NCI-H2196 treated with DMSO at 0.1 percent for 48 hours (cell line): ENCODE measurements around the gene CLN3.
A peak's percentile ranks its signal among the peaks of the same experiment; 100 is the strongest.
"Not testable (repeated sequence)": the region's sequence is repeated elsewhere in the genome, so short reads cannot be mapped to it uniquely, and the experiment has no call there.

Experiments
- DNase-seq: peaks from one replicate; lab custom pipeline; 2025; ENCODE audit not compliant: unreplicated experiment; lab: John Stamatoyannopoulos, UW

The CLN3 gene

DNA sequence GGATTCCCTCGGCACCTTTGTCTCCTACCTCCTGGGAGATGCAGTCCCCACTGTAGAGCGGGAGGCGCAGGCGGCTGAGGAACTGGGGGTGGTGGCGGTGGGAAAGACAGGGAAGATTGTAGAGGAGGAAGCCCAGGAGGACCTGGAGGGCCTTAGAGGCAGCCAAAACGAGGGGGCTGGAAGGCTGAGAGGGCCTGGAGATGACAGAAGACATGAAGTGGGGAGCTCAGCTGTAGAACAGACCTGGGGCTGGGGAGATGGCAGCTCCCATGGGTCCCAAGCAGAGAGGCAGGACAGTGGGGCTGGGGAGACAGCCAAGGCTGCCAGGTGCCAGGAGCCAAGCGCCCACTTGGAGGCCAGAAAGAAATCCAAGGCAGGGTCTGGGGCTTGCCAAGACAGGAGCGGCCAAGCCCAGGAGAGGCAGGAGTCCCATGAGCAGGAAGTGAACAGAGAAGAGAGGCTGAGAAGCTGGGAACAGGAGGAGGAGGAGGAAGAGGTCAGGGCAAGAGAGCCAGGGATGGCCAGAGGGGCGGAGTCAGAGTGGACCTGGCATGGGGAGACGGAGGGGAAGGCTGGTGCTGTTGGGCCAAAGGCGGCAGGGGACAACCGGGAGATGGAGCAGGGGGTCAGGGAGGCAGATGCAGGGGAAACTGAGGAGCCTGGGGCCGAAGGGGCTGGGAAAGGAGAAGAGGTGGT is 3.4 kb upstream of the CLN3 start:
- no peak for DNase-seq

DNA sequence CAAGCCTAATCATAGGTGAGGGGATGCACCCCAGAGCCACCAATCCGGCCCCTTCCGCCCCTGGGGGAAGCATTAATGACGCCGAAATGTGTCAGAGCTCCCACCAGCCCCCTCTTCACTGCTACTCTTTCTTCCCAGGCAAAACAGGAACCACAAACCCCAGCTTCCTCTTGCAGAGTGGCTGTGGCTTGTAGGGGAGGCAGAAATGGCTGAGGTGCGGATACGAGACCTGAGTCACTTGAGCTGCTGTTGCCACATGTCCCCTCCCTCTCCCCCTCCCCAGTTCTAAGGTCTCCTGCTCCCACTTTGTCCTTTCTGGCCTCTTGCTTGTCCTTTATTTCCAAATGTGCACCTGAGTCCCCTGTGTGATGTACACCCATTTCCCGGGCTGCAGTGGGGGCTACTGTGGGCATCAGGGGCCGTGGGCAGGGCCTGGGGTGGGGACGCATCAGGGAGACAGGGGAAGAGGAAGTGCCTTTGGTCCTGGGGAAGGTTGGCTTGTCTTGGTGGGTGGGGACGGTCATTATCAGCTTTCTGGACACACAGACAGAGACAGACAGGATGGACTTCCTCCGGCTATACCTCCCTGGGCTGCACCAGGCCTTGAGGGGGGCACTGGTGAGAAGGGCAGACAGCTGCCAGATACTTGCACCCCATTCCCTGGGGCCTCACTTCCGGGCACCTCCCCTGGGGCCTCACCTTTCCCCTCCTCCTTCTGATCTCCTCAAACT is 2.4 kb upstream of the CLN3 start, which contains the start of gene APOBR:
APOBR (plus strand) TSS at position 523 of the 731 bp plus-strand sequence; CDS start at position 562, 39 bp downstream.
- DNase-seq, result no peak

DNA sequence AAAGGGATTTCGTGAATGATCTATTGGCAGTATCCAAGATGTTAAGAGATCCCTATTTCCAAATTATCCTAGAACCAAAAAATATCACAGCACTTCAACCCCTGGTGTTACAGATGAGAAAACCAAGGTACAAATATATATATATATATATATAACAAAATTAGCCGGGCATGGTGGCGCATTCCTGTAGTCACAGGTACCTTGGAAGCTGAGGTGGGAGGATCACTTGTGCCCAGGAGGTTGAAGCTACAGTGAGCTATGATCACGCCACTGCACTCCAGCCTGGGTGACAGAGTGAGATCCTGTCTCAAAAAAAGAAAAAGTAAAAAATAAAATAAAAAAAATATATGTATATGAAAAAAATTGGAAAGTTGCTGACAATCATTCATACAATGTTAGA is 637 bp upstream of the CLN3 start:
- DNase-seq, result no peak

DNA sequence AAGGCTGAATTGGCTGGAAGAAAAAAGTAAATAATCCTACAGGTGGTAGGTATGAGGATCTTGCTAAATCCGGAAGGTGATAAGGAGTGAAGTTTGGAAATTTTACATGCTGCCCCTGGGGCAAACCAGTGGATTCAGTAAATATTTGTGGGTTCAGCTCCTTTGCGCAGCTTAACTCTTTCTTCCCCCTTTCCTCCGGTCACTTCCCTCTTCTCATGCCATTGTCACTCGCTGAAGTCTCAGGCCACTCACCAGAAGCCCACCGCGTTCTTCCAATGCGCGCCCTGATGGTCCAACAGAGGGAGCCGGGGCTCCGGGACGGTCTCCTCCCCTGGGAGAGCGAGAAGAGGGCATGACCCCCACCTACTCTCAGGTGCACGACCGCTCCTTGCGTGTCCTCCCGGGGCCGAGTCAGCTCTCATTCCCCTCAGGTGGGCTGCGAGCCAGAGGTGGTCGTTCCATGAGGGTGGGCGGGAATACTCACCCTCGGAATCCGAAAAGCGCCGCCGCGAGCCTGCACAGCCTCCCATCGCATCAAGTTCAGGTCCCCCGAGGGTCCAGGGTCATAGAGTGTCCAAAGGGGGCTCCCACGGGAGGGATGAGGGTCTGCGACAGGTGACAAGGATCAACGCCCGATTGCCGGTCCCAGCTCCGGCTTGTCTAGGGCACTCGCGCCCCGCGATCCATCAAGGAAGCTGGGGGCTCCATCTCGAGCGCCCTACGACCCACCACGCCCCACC is 474 bp downstream of the CLN3 start:
- DNase-seq, result peak; percentile 8

GRCh38 chr16:28486266-28486665 is 5.6 kb downstream of the CLN3 start:
- DNase-seq, result no peak

GRCh38 chr16:28483361-28483760 is 8.5 kb downstream of the CLN3 start:
- DNase-seq, result not testable (repeated sequence)

DNA sequence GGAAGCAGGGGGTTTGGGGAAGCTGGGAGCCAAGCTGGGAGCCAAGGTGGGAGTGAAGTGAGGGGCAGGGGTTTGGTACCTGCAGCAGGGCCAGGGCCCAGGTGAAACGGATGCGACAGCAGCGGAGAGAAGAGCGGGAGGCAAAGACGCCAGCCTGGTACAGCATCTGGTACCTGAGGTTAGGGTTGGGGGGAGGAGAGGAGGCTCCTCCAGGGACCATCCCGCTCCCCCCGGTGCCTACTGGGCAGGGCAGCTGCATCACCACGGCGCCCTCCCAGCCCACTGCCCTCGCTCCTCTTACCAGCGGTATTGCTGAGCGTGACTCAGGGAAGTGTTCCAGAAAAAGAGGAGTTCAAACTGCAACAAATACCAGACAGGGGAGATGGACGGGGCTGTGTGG is 9.8 kb downstream of the CLN3 start:
- no peak for DNase-seq

GRCh38 chr16:28478506-28479180 is 13.2 kb downstream of the CLN3 start:
- no peak for DNase-seq

DNA sequence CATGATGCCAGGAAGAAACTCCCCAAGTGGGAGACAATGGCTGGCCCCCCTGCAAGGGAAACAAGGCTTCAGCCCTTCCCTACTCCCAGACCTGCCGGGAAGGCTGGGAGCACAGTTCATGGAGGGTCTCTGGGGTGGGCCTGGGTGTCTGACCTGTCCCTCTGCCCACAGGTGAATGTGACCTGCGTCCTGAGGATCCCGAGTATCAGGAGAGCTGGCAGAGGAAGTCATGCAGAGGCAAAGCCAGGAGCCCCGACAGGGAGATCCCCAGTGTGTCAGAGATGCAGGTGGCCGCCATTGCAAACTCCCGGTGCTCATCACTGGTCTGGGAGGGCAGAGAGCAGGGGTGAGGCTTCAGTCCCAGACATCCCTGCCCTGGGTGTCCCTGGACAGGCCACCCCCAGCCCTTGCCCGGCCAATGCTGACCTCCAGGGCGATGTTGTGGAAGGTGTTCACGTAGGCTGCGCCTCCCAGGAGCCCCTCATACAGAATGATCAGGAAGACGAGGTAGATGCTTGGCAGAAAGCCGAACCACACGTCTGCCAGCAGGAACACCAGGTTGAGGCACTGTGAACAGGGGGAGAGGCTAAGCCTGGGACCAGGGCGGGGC is 14.5 kb downstream of the CLN3 start:
- no peak for DNase-seq

DNA sequence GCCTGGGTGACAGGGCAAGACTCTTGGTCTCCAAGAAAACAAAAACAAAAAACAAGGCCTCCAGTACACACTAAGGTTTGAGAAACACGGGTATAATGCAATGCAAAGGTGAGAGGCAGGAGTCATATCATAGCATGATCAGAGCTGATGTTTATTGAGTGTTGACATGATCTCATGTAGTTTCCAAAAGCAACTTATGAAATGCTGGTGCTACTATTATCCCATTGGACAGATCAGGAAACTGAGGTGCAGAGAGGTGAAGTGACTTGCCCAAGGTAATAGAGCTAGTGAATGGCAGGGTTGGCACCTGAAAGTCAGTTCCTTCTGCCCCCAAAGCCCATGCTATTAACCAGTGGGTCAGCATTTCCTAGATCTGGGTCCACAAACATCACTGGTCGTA is 16.7 kb downstream of the CLN3 start:
- no peak for DNase-seq

GRCh38 chr16:28473714-28474265 is 18.1 kb downstream of the CLN3 start:
- DNase-seq, result no peak

DNA sequence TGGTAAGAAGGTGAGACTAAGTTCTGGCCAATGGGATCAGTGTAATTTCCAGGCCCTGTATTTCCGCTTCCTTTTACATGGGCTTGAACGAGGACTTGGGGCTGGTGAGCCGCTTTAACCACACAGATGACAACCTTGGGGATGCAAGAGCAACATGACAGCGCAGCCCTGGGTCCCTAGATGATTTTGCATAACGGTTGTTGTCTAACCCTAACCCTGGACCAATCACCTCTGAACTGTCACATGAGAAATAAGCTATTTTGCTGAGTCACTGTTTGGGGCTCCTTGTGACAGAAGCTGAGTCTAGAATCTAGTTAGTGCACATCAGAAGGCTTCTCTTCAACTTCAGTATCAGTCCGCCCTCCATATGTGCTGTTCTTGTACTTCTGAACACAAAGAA is 44.8 kb downstream of the CLN3 start:
- DNase-seq, result not testable (repeated sequence)

DNA sequence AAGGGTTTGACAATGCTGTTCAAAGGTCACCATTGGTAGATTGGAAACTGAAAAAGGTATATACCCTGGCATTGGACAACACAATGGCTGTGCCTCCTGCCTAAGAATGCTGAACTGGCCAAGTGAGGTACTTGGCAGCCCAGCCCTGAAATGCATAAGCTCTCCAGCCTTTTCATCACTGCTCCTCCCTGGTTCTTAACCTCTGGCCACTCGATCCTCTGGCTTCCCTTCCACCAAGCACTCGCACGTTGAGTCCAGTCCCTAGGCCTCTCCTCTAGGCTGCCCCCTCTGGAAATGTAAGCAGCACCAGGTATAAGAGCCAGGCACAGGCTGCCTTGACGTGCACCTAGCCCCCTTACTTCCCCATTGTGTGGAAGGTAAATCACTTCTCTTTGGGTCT is 45.5 kb downstream of the CLN3 start:
- not testable (repeated sequence) for DNase-seq

DNA sequence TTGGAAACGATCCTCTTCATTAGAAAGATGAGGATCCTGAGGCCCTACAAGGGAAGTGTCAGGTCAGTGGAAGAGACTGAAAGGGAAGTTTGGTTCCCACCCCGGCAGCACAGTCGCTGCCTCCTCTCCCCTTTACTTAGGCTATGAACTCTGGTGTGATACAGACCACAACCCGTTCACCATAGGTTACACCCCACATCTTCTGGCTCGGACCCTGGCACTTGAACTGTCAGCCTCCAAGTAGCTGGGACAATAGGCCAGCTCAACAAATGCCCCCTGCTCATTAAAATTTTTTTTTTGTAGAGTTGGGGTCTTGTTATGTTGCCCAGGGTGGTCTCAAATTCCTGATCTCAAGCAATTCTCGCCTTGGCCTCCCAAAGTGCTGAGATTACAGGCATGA is 47.9 kb downstream of the CLN3 start:
- DNase-seq, result not testable (repeated sequence)

GRCh38 chr16:28438899-28439298 is 53.0 kb downstream of the CLN3 start:
- not testable (repeated sequence) for DNase-seq

GRCh38 chr16:28435340-28435739 is 56.5 kb downstream of the CLN3 start:
- not testable (repeated sequence) for DNase-seq
